CD14-positive monocyte (primary cell): ENCODE results near the gene OR2F1. TPM values are rescaled to one million over a fixed set of nuclear protein-coding genes. Genes with fewer than 3 reads are reported as not detected.

Experiments used
- DNase-seq, 3 donors: peaks; one replicate each; pipeline ENCODE4 v3.0.0-alpha.2; 2011 to 2022
- H2AFZ ChIP-seq: 2 replicates; pipeline ENCODE4 v1.6.0; 2012; ENCODE audit warnings: mild to moderate bottlenecking, low read depth, low read length, inconsistent platforms; ENCODE audit not compliant: insufficient read depth, poor library complexity, severe bottlenecking
- H3K27ac ChIP-seq, 2 donors: 1 replicate in 1 of 2; 2 replicates in 1 of 2; pipeline ENCODE4 v1.5.1; 2012 to 2013; ENCODE audit warnings: low read length in 2 of 2, control low read depth in 1 of 2, inconsistent platforms in 1 of 2, low read depth in 1 of 2, mild to moderate bottlenecking in 1 of 2
- H3K27me3 ChIP-seq, 2 donors: one replicate each; pipeline versions ENCODE4 v1.6.0 to v1.6.1; 2011 to 2013; ENCODE audit warnings: low read length in 2 of 2; ENCODE audit not compliant: control insufficient read depth in 2 of 2, insufficient read depth in 2 of 2
- H3K36me3 ChIP-seq, 2 donors: replicated peaks in 1 of 2; 1 replicate in 1 of 2; 2 replicates in 1 of 2; pipeline versions ENCODE4 v1.5.1 to v1.6.1; 2012 to 2013; ENCODE audit warnings: low read length in 2 of 2, control low read depth in 1 of 2, inconsistent platforms in 1 of 2, mild to moderate bottlenecking in 1 of 2; ENCODE audit not compliant: insufficient read depth in 2 of 2, control insufficient read depth in 1 of 2
- H3K4me1 ChIP-seq, 2 donors: 1 replicate in 1 of 2; 2 replicates in 1 of 2; pipeline versions ENCODE4 v1.5.1 to v1.6.1; 2012 to 2013; ENCODE audit warnings: low read length in 2 of 2, control low read depth in 1 of 2, inconsistent platforms in 1 of 2, mild to moderate bottlenecking in 1 of 2, moderate library complexity in 1 of 2; ENCODE audit not compliant: insufficient read depth in 2 of 2, control insufficient read depth in 1 of 2
- H3K4me2 ChIP-seq: replicated peaks from 2 replicates; pipeline ENCODE3; 2012; ENCODE audit warnings: low read length, moderate library complexity, mild to moderate bottlenecking; ENCODE audit not compliant: poor library complexity, severe bottlenecking; ENCODE audit errors: extremely low read depth
- H3K4me3 ChIP-seq, 3 experiments: fragments of 200-600 bp in 1 of 3; sonication (generic) in 1 of 3; replicated peaks in 1 of 3; 1 replicate in 2 of 3; 2 replicates in 1 of 3; pipeline ENCODE4 v1.5.1; 2011 to 2013; ENCODE audit warnings: low read length in 3 of 3, mild to moderate bottlenecking in 3 of 3, control low read depth in 2 of 3, low read depth in 2 of 3, inconsistent platforms in 1 of 3, moderate library complexity in 1 of 3
- H3K79me2 ChIP-seq: 2 replicates; pipeline ENCODE4 v1.6.0; 2012; ENCODE audit warnings: mild to moderate bottlenecking, control low read depth, inconsistent platforms, low read length, moderate library complexity; ENCODE audit not compliant: insufficient read depth
- H3K9ac ChIP-seq: 2 replicates; pipeline ENCODE4 v1.6.0; 2017; ENCODE audit warnings: low read length, mild to moderate bottlenecking; ENCODE audit not compliant: insufficient read depth, poor library complexity, severe bottlenecking
- H3K9me3 ChIP-seq, 2 donors: replicated peaks in 1 of 2; 1 replicate in 1 of 2; 2 replicates in 1 of 2; pipeline versions ENCODE4 v1.5.1 to v1.6.1; 2012 to 2013; ENCODE audit warnings: low read length in 2 of 2, control low read depth in 1 of 2; ENCODE audit not compliant: control insufficient read depth in 1 of 2, insufficient read depth in 1 of 2
- H4K20me1 ChIP-seq: 2 replicates; pipeline ENCODE4 v1.6.0; 2012; ENCODE audit warnings: mild to moderate bottlenecking, low read length, control low read depth, moderate library complexity; ENCODE audit not compliant: insufficient read depth
- H3K27ac Mint-ChIP-seq, 7 donors: one replicate each; pipeline ENCODE4 v1.8.0; 2020; ENCODE audit warnings: mild to moderate bottlenecking in 7 of 7, mixed read lengths in 7 of 7, moderate library complexity in 6 of 7, inconsistent platforms in 2 of 7
- H3K27me3 Mint-ChIP-seq, 3 donors: one replicate each; pipeline ENCODE4 v1.8.0; 2021 to 2022; ENCODE audit warnings: low read depth in 3 of 3, mild to moderate bottlenecking in 3 of 3, mixed read lengths in 3 of 3, moderate library complexity in 3 of 3, inconsistent platforms in 1 of 3
- H3K36me3 Mint-ChIP-seq, 2 donors: one replicate each; pipeline ENCODE4 v1.8.0; 2020; ENCODE audit warnings: mixed read lengths in 2 of 2, inconsistent platforms in 1 of 2, mild to moderate bottlenecking in 1 of 2
- H3K4me1 Mint-ChIP-seq: one replicate; pipeline ENCODE4 v1.8.0; 2020; ENCODE audit warnings: mild to moderate bottlenecking, mixed read lengths
- H3K4me3 Mint-ChIP-seq, 2 donors: one replicate each; pipeline ENCODE4 v1.8.0; 2020; ENCODE audit warnings: mild to moderate bottlenecking in 2 of 2, mixed read lengths in 2 of 2, moderate library complexity in 1 of 2
- H3K9me3 Mint-ChIP-seq, 7 donors: one replicate each; pipeline ENCODE4 v1.8.0; 2020 to 2022; ENCODE audit warnings: mixed read lengths in 7 of 7, mild to moderate bottlenecking in 6 of 7, moderate library complexity in 6 of 7, inconsistent platforms in 2 of 7
- WGBS: methylation state at CpG from one replicate; pipeline ENCODE4 v1.1.5; 2013; ENCODE audit warnings: missing lambda C conversion rate; ENCODE audit not compliant: insufficient coverage; 5-methylcytosine and 5-hydroxymethylcytosine counted together
- intact Hi-C, 2 donors: fragments of 100-400 bp; cut with micrococcal nuclease; formaldehyde crosslinking; loops; one replicate each; pipeline versions ENCODE4 v1.15.0 to v1.15.1; 2023
- polyA plus RNA-seq, 3 donors: library from polyadenylated mRNA; depleted of rRNA in 1 of 3; unstranded in 2 of 3; stranded (reverse) in 1 of 3; fragments of 300-500 nt in 2 of 3; fragments of >200 nt in 1 of 3; fragmentation: Illumina TruSeq in 2 of 3; gene quantifications; 1 replicate in 2 of 3; 2 replicates in 1 of 3; pipeline ENCODE4 v1.2.3, GENCODE V29; 2012 to 2021
- TF ChIP-seq, protein P1 (sequence below): fragments of 200-600 bp; IDR thresholded peaks from one replicate; pipeline ENCODE4 v1.8.0; 2022; ENCODE audit warnings: antibody characterized with exemption, mild to moderate bottlenecking

The OR2F1 gene
- polyA plus RNA-seq, 3 donors, result not detected

DNA sequence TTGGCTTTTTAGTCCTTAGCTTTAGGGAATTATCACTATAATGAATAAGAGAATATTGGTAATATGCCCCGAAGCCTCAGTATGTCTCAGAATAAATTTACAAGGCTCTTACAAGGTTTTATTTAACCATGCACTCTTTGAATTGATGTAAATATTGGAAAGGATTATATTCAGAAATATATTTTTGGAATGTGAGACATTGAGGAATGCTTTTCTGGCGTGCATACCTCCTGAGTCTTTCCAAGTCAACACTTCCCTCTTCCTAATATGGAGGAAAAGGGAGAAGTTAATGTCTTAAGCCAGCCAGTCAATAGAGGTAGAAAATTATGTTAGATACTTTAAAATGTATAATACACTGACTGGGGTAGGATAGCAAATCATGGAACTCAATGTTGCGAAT, 1.2 kb upstream of the OR2F1 start:
- Histone ChIP-seq H3K4me1 (no peaks in the 10 kb centered on the region), H3K4me2 (no peak overlapping the region), H3K9ac (no peak overlapping the region), H2AFZ (no peak overlapping the region), H4K20me1 (no peaks in the 10 kb centered on the region), H3K27me3 (no peaks in the 10 kb centered on the region), H3K9me3 (no peaks in the 10 kb centered on the region), H3K36me3 (no peaks in the 10 kb centered on the region), H3K4me3 (no peak overlapping the region), H3K79me2 (no peaks in the 10 kb centered on the region), H3K27ac (no peak overlapping the region)
- no CpG with 5 or more reads among the region's 3 CpGs for WGBS
- TF ChIP-seq, protein P1, sequence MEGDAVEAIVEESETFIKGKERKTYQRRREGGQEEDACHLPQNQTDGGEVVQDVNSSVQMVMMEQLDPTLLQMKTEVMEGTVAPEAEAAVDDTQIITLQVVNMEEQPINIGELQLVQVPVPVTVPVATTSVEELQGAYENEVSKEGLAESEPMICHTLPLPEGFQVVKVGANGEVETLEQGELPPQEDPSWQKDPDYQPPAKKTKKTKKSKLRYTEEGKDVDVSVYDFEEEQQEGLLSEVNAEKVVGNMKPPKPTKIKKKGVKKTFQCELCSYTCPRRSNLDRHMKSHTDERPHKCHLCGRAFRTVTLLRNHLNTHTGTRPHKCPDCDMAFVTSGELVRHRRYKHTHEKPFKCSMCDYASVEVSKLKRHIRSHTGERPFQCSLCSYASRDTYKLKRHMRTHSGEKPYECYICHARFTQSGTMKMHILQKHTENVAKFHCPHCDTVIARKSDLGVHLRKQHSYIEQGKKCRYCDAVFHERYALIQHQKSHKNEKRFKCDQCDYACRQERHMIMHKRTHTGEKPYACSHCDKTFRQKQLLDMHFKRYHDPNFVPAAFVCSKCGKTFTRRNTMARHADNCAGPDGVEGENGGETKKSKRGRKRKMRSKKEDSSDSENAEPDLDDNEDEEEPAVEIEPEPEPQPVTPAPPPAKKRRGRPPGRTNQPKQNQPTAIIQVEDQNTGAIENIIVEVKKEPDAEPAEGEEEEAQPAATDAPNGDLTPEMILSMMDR, result no peak
- intact Hi-C loops, result no loop called here
- no peak for DNase-seq
- H3K27ac Mint-ChIP-seq, result no peak overlapping the region
- no peaks in the 10 kb centered on the region for H3K36me3 Mint-ChIP-seq
- H3K4me3 Mint-ChIP-seq, result no peak overlapping the region
- H3K27me3 Mint-ChIP-seq, result peaks cover 0 to 2% (median 2%) of the 10 kb centered on the region in 3 donors
- no peaks in the 10 kb centered on the region for H3K4me1 Mint-ChIP-seq
- peaks cover 0 to 8% (median 3%) of the 10 kb centered on the region in 7 donors for H3K9me3 Mint-ChIP-seq

DNA sequence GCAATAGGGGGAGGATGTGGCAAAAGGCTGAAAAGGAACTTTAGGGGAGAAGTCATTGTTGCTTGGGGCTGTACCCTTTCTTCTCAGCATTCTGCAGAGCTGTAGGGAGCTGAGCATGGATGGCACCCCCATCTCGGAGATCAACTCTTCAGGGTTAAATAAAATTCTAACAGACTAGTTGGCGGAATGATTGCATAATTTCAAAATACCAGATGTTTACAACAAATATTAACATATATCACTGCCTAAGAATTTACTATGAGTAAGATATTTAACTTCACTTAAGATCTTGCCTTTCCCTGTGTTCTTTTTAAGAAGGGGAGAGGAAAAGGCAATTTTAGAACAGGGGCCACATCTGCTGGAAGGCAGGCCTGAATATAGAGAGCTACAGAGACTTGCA, 509 bp upstream of the OR2F1 start:
- WGBS, result no CpG with 5 or more reads among the region's 2 CpGs
- no peak overlapping the region for H2AFZ ChIP-seq
- TF ChIP-seq, protein P1, result no peak

More for the DNA sequence above, 509 bp upstream of the OR2F1 start:
- H3K27ac ChIP-seq, result no peak overlapping the region
- no peak overlapping the region for H3K4me3 ChIP-seq
- H3K27me3 ChIP-seq, result no peaks in the 10 kb centered on the region
- H3K79me2 ChIP-seq, result no peaks in the 10 kb centered on the region
- no peak overlapping the region for H3K4me3 Mint-ChIP-seq
- peaks cover 0 to 2% (median 2%) of the 10 kb centered on the region in 3 donors for H3K27me3 Mint-ChIP-seq
- DNase-seq, result no peak
- peaks cover 0 to 8% (median 3%) of the 10 kb centered on the region in 7 donors for H3K9me3 Mint-ChIP-seq
- H3K9ac ChIP-seq, result no peak overlapping the region
- no peaks in the 10 kb centered on the region for H3K36me3 ChIP-seq
- no peak overlapping the region for H3K4me2 ChIP-seq
- H3K4me1 Mint-ChIP-seq, result no peaks in the 10 kb centered on the region
- no peak overlapping the region for H3K27ac Mint-ChIP-seq
- intact Hi-C loops, result no loop called here
- H3K9me3 ChIP-seq, result no peaks in the 10 kb centered on the region
- H4K20me1 ChIP-seq, result no peaks in the 10 kb centered on the region
- H3K36me3 Mint-ChIP-seq, result no peaks in the 10 kb centered on the region
- H3K4me1 ChIP-seq, result no peaks in the 10 kb centered on the region
